HUDEP-2 (cell line): ENCODE measurements around the gene POMT2.
"Not testable (repeated sequence)": the region's sequence is repeated elsewhere in the genome, so short reads cannot be mapped to it uniquely, and the experiment has no call there.

ENCODE experiments used
- DNase-seq, 76 experiments: peaks; one replicate each; lab custom pipeline; 2025; ENCODE audit not compliant: unreplicated experiment in 76 of 76; lab: John Stamatoyannopoulos, UW

The POMT2 gene

GRCh38 chr14:77320238-77320935 lies at the start of gene POMT2:
TSS of gene POMT2 (minus strand) at chr14:77320883. CDS start at chr14:77320681, 202 bp downstream.
- DNase-seq, result peak in 74 of 76 experiments; percentile 37 to 95 (median 86)

- DNase-seq, result no peak
Observed at GRCh38 chr14:77369285-77369684, 48.6 kb upstream of the POMT2 start.

- DNase-seq, result no peak
Observed at GRCh38 chr14:77364146-77364545, 43.5 kb upstream of the POMT2 start.

- no peak for DNase-seq
Observed at GRCh38 chr14:77359626-77360025, 38.9 kb upstream of the POMT2 start.

GRCh38 chr14:77356899-77357298 lies 36.2 kb upstream of the POMT2 start:
- no peak for DNase-seq

- DNase-seq, result no peak
Observed at GRCh38 chr14:77355811-77356210, 35.1 kb upstream of the POMT2 start.

- no peak for DNase-seq
Observed at GRCh38 chr14:77353469-77354141, 32.9 kb upstream of the POMT2 start.

- no peak for DNase-seq
Observed at GRCh38 chr14:77347751-77348150, 27.1 kb upstream of the POMT2 start.

- DNase-seq, result no peak
Observed at GRCh38 chr14:77346495-77346894, 25.8 kb upstream of the POMT2 start.

- DNase-seq, result no peak
Observed at GRCh38 chr14:77344377-77344996, 23.8 kb upstream of the POMT2 start.

GRCh38 chr14:77343662-77344061 lies 23.0 kb upstream of the POMT2 start:
- DNase-seq, result no peak

GRCh38 chr14:77342726-77343397 lies 22.2 kb upstream of the POMT2 start:
- DNase-seq, result no peak

GRCh38 chr14:77340389-77340788 lies 19.7 kb upstream of the POMT2 start:
- no peak for DNase-seq

GRCh38 chr14:77339407-77339806 lies 18.7 kb upstream of the POMT2 start:
- no peak for DNase-seq

GRCh38 chr14:77338302-77338701 lies 17.6 kb upstream of the POMT2 start:
- DNase-seq, result no peak

GRCh38 chr14:77337880-77338279 lies 17.2 kb upstream of the POMT2 start:
- no peak for DNase-seq

GRCh38 chr14:77337255-77337654 lies 16.6 kb upstream of the POMT2 start:
- DNase-seq, result not testable (repeated sequence)

- DNase-seq, result no peak
Observed at GRCh38 chr14:77335576-77335975, 14.9 kb upstream of the POMT2 start.

GRCh38 chr14:77329872-77330271 lies 9.2 kb upstream of the POMT2 start:
- no peak for DNase-seq

- DNase-seq, result no peak
Observed at GRCh38 chr14:77327111-77327510, 6.4 kb upstream of the POMT2 start.

- no peak for DNase-seq
Observed at GRCh38 chr14:77325746-77326094, 5.0 kb upstream of the POMT2 start.
